Uterus (tissue), 4 donors: Measurements from ENCODE around the gene PCED1B. TPM values are rescaled to one million over a fixed set of nuclear protein-coding genes. Genes with fewer than 3 reads are reported as not detected.

ENCODE experiments used
- DNase-seq, 2 donors: peaks; one replicate each; pipeline ENCODE4 v3.0.0-alpha.2; 2019 to 2020
- H3K27ac ChIP-seq, 2 donors: fragments of 200-600 bp; sonication (generic); 1 replicate in 1 of 2; 2 replicates in 1 of 2; pipeline ENCODE4 v1.5.1; 2016 to 2018
- H3K27me3 ChIP-seq, 2 donors: fragments of 200-600 bp; sonication (generic); one replicate each; pipeline ENCODE4 v1.5.1; 2018 to 2019; ENCODE audit warnings: control low read depth in 1 of 2
- H3K36me3 ChIP-seq, 2 donors: fragments of 200-600 bp; sonication (generic); one replicate each; pipeline ENCODE4 v1.5.1; 2019; ENCODE audit warnings: control low read depth in 1 of 2
- H3K4me1 ChIP-seq, 2 donors: fragments of 200-600 bp; sonication (generic); one replicate each; pipeline ENCODE4 v1.5.1; 2018 to 2019; ENCODE audit warnings: control low read depth in 1 of 2
- H3K4me3 ChIP-seq, 2 donors: fragments of 200-600 bp; sonication (generic); 1 replicate in 1 of 2; 2 replicates in 1 of 2; pipeline ENCODE4 v1.5.1; 2018 to 2019; ENCODE audit warnings: mild to moderate bottlenecking in 1 of 2
- H3K9me3 ChIP-seq, 2 donors: fragments of 200-600 bp; sonication (generic); one replicate each; pipeline ENCODE4 v1.5.1; 2019; ENCODE audit warnings: control low read depth in 1 of 2
- POLR2A ChIP-seq, 2 donors: fragments of 450-650 bp; IDR thresholded peaks; one replicate each; pipeline ENCODE4 v1.6.1; 2016; ENCODE audit warnings: antibody characterized with exemption in 2 of 2, mild to moderate bottlenecking in 1 of 2, moderate library complexity in 1 of 2
- intact Hi-C: fragments of 100-400 bp; cut with DNase I; formaldehyde crosslinking; loops from one replicate; pipeline ENCODE4 v1.15.1; 2023; ENCODE audit warnings: low total_unique reads
- total RNA-seq, 4 donors: library from RNA; depleted of rRNA in 3 of 4; stranded (reverse); fragments of >200 nt in 3 of 4; gene quantifications; one replicate each; pipeline versions ENCODE4 v1.1.0 to v1.2.4, GENCODE V29; 2014 to 2023
- TF ChIP-seq, protein P1 (sequence below), 4 experiments: fragments of 200-600 bp in 2 of 4; fragments of 450-650 bp in 2 of 4; sonication (generic) in 2 of 4; IDR thresholded peaks; one replicate each; pipeline ENCODE4 v1.5.1; 2016 to 2019; ENCODE audit warnings: antibody characterized with exemption in 4 of 4, mild to moderate bottlenecking in 2 of 4, moderate library complexity in 1 of 4
- donor health status: DM: yes; HTN: yes; CAD: no.

The PCED1B gene
- total RNA-seq, 4 donors from 2014 or later = 1.0 to 46.6 (median 13.0) TPM

DNA sequence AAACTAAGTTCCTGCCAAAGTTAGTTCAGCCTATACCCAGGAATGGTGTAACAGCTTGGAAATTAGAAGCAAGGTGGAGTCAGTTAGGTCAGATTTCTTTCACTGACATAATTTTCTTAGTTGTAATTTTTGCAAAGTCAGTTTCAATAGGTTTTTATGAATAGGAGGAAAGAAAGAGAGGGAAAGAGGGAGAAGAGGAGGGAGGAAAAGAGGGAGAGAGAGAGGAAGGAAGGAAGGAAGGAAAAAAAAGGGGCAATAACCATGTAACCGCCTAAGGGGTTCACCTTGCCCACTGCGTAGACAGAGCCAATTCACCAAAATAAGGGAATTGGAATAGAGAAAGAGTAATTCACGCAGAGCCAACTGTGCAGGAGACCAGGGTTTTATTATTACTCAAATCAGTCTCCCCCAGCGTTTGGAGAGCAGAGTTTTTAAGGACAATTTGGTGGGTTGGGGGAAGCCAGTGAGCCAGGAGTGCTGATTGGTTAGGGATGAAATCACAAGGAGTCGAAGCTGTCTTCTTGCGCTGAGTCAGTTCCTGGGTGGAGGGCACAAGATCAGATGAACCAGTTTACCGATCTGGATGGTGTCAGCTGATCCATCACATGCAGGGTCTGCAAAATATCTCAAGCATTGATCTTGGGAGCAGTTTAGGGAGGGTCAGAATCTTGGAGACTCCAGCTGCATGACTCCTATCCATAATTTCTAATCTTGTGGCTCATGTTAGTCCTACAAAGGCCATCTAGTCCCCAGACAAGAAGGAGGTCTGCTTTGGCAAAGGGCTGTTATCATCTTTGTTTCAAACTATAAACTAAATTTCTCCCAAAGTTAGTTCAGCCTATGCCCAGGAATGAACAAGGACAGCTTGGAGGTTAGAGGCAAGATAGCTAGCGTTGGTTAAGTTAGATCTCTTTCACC, 126.4 kb downstream of the PCED1B start:
- TF ChIP-seq, protein P1, sequence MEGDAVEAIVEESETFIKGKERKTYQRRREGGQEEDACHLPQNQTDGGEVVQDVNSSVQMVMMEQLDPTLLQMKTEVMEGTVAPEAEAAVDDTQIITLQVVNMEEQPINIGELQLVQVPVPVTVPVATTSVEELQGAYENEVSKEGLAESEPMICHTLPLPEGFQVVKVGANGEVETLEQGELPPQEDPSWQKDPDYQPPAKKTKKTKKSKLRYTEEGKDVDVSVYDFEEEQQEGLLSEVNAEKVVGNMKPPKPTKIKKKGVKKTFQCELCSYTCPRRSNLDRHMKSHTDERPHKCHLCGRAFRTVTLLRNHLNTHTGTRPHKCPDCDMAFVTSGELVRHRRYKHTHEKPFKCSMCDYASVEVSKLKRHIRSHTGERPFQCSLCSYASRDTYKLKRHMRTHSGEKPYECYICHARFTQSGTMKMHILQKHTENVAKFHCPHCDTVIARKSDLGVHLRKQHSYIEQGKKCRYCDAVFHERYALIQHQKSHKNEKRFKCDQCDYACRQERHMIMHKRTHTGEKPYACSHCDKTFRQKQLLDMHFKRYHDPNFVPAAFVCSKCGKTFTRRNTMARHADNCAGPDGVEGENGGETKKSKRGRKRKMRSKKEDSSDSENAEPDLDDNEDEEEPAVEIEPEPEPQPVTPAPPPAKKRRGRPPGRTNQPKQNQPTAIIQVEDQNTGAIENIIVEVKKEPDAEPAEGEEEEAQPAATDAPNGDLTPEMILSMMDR (IDR thresholded peaks at IDR 0.05) = no peak
- no peak for TF ChIP-seq POLR2A (IDR thresholded peaks at IDR 0.05)
- intact Hi-C loops = no loop called here

GRCh38 chr12:47206450-47207339, 127.3 kb downstream of the PCED1B start:
- Histone ChIP-seq H3K4me3 (no peak overlapping the region), H3K27ac (no peak overlapping the region), H3K36me3 (no peaks in the 10 kb centered on the region), H3K27me3 (no peaks in the 10 kb centered on the region), H3K9me3 (no peaks in the 10 kb centered on the region), H3K4me1 (no peaks in the 10 kb centered on the region)
- DNase-seq = no peak
- intact Hi-C loops = no loop called here
- TF ChIP-seq, protein P1 (IDR thresholded peaks at IDR 0.05) = no peak
- no peak for TF ChIP-seq POLR2A (IDR thresholded peaks at IDR 0.05)

More for the DNA sequence above, 126.4 kb downstream of the PCED1B start:
- Histone ChIP-seq H3K36me3 (no peaks in the 10 kb centered on the region), H3K27ac (no peak overlapping the region), H3K27me3 (no peaks in the 10 kb centered on the region), H3K9me3 (no peaks in the 10 kb centered on the region), H3K4me1 (no peaks in the 10 kb centered on the region), H3K4me3 (no peak overlapping the region)
- no peak for DNase-seq

- TF ChIP-seq POLR2A (IDR thresholded peaks at IDR 0.05) = no peak
- Histone ChIP-seq H3K27ac (no peak overlapping the region), H3K4me1 (no peaks in the 10 kb centered on the region), H3K36me3 (no peaks in the 10 kb centered on the region), H3K9me3 (no peaks in the 10 kb centered on the region), H3K27me3 (no peaks in the 10 kb centered on the region), H3K4me3 (no peak overlapping the region)
- intact Hi-C loops = no loop called here
- DNase-seq = no peak
These were observed 127.9 kb downstream of the PCED1B start for GRCh38 chr12:47207340-47207717.

DNA sequence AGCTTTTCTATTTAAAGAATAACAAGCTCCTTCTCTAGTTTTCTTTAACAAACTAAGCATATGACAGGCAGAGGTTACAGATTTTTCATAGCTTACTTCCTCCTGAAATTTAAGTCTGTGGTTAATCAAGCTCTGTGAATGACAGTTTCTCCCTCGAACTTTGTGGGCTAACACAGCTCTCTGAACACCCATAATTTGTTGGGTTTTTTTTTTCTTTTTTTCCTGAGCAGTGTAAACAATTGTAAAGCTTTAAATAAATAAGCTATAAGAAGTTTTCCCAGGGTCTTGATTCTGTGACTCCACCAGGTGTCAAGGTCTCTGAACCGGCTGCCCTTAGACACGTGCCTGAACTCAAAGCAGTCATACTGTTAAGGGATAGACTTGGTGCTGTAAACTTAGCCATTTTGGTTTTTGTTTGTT, 128.4 kb downstream of the PCED1B start:
- intact Hi-C loops = no loop called here
- no peak for DNase-seq
- Histone ChIP-seq H3K27me3 (no peaks in the 10 kb centered on the region), H3K9me3 (no peaks in the 10 kb centered on the region), H3K36me3 (no peaks in the 10 kb centered on the region), H3K4me1 (no peaks in the 10 kb centered on the region), H3K4me3 (no peak overlapping the region), H3K27ac (no peak overlapping the region)
- TF ChIP-seq, protein P1 (IDR thresholded peaks at IDR 0.05) = no peak
- TF ChIP-seq POLR2A (IDR thresholded peaks at IDR 0.05) = no peak

- Histone ChIP-seq H3K36me3 (no peaks in the 10 kb centered on the region), H3K4me3 (no peak overlapping the region), H3K27me3 (no peaks in the 10 kb centered on the region), H3K27ac (no peak overlapping the region), H3K4me1 (no peaks in the 10 kb centered on the region), H3K9me3 (no peaks in the 10 kb centered on the region)
- DNase-seq = no peak
- intact Hi-C loops = no loop called here
- no peak for TF ChIP-seq POLR2A (IDR thresholded peaks at IDR 0.05)
- TF ChIP-seq, protein P1 (IDR thresholded peaks at IDR 0.05) = no peak
These were observed 129.6 kb downstream of the PCED1B start for GRCh38 chr12:47209014-47209413.
